HEK293 (cell line): Measurements from ENCODE around the gene COPS3.

ENCODE experiments used
- CTCF ChIP-seq: fragments of 450-650 bp; formaldehyde crosslinking; IDR thresholded peaks from 2 replicates; pipeline ENCODE4 v1.5.1; 2016; ENCODE audit warnings: missing biosample characterization, missing genetic modification characterization
- GLIS1 ChIP-seq: fragments of 450-650 bp; formaldehyde crosslinking; IDR thresholded peaks from 2 replicates; pipeline ENCODE4 v1.5.1; 2016; ENCODE audit warnings: missing biosample characterization, missing genetic modification characterization
- MZF1 ChIP-seq: fragments of 450-650 bp; formaldehyde crosslinking; IDR thresholded peaks from 2 replicates; pipeline ENCODE4 v1.5.1; 2017; ENCODE audit warnings: missing biosample characterization, missing genetic modification characterization, borderline replicate concordance
- PRDM10 ChIP-seq: fragments of 450-650 bp; formaldehyde crosslinking; IDR thresholded peaks from 2 replicates; pipeline ENCODE4 v1.5.1; 2016; ENCODE audit warnings: missing biosample characterization, missing genetic modification characterization
- ZNF184 ChIP-seq: fragments of 450-650 bp; IDR thresholded peaks from 2 replicates; pipeline ENCODE4 v1.5.1; 2018; ENCODE audit warnings: missing biosample characterization, mild to moderate bottlenecking, missing genetic modification characterization
- ZNF239 ChIP-seq: fragments of 450-650 bp; formaldehyde crosslinking; IDR thresholded peaks from 2 replicates; pipeline ENCODE4 v1.5.1; 2016; ENCODE audit warnings: missing biosample characterization, missing genetic modification characterization
- ZNF707 ChIP-seq: fragments of 450-650 bp; formaldehyde crosslinking; IDR thresholded peaks from 2 replicates; pipeline ENCODE4 v1.5.1; 2016; ENCODE audit warnings: missing biosample characterization, missing genetic modification characterization
- ZNF747 ChIP-seq: fragments of 450-650 bp; formaldehyde crosslinking; IDR thresholded peaks from 2 replicates; pipeline ENCODE4 v1.5.1; 2016; ENCODE audit warnings: missing biosample characterization, missing genetic modification characterization
- TF ChIP-seq, protein P1 (sequence below): fragments of 450-650 bp; formaldehyde crosslinking; conservative IDR thresholded peaks from 2 replicates; pipeline ENCODE4 v1.5.1; 2016; ENCODE audit warnings: low read depth, missing biosample characterization, missing genetic modification characterization
- TF ChIP-seq, protein P2 (sequence below): fragments of 450-650 bp; formaldehyde crosslinking; IDR thresholded peaks from 2 replicates; pipeline ENCODE4 v1.5.1; 2016; ENCODE audit warnings: missing biosample characterization, missing genetic modification characterization
- TF ChIP-seq, protein P3 (sequence below): fragments of 450-650 bp; IDR thresholded peaks from 2 replicates; pipeline ENCODE4 v1.5.1; 2018; ENCODE audit warnings: missing biosample characterization, missing genetic modification characterization
- TF ChIP-seq, protein P4 (sequence below): fragments of 450-650 bp; formaldehyde crosslinking; IDR thresholded peaks from 2 replicates; pipeline ENCODE4 v1.5.1; 2016; ENCODE audit warnings: missing biosample characterization, missing genetic modification characterization

- no peak for TF ChIP-seq CTCF (tag by site-specific recombination)
- TF ChIP-seq ZNF184 (tag by site-specific recombination): no peak
- no peak for TF ChIP-seq MZF1 (tag by site-specific recombination)
- no peak for TF ChIP-seq ZNF239 (tag by site-specific recombination)
- TF ChIP-seq, protein P1, sequence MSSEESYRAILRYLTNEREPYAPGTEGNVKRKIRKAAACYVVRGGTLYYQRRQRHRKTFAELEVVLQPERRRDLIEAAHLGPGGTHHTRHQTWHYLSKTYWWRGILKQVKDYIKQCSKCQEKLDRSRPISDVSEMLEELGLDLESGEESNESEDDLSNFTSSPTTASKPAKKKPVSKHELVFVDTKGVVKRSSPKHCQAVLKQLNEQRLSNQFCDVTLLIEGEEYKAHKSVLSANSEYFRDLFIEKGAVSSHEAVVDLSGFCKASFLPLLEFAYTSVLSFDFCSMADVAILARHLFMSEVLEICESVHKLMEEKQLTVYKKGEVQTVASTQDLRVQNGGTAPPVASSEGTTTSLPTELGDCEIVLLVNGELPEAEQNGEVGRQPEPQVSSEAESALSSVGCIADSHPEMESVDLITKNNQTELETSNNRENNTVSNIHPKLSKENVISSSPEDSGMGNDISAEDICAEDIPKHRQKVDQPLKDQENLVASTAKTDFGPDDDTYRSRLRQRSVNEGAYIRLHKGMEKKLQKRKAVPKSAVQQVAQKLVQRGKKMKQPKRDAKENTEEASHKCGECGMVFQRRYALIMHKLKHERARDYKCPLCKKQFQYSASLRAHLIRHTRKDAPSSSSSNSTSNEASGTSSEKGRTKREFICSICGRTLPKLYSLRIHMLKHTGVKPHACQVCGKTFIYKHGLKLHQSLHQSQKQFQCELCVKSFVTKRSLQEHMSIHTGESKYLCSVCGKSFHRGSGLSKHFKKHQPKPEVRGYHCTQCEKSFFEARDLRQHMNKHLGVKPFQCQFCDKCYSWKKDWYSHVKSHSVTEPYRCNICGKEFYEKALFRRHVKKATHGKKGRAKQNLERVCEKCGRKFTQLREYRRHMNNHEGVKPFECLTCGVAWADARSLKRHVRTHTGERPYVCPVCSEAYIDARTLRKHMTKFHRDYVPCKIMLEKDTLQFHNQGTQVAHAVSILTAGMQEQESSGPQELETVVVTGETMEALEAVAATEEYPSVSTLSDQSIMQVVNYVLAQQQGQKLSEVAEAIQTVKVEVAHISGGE: no peak
- TF ChIP-seq GLIS1 (tag by site-specific recombination): no peak
- TF ChIP-seq, protein P2, sequence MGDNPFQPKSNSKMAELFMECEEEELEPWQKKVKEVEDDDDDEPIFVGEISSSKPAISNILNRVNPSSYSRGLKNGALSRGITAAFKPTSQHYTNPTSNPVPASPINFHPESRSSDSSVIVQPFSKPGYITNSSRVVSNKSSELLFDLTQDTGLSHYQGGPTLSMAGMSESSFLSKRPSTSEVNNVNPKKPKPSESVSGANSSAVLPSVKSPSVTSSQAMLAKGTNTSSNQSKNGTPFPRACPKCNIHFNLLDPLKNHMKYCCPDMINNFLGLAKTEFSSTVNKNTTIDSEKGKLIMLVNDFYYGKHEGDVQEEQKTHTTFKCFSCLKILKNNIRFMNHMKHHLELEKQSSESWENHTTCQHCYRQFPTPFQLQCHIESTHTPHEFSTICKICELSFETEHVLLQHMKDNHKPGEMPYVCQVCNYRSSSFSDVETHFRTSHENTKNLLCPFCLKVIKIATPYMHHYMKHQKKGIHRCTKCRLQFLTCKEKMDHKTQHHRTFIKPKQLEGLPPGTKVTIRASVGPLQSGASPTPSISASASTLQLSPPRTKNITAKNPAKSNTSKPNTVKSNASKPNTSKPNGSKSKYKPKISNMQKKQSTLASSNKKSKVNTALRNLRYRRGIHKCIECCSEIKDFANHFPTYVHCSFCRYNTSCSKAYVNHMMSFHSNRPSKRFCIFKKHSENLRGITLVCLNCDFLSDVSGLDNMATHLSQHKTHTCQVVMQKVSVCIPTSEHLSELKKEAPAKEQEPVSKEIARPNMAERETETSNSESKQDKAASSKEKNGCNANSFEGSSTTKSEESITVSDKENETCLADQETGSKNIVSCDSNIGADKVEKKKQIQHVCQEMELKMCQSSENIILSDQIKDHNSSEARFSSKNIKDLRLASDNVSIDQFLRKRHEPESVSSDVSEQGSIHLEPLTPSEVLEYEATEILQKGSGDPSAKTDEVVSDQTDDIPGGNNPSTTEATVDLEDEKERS (tag by site-specific recombination): no peak
- TF ChIP-seq, protein P3, sequence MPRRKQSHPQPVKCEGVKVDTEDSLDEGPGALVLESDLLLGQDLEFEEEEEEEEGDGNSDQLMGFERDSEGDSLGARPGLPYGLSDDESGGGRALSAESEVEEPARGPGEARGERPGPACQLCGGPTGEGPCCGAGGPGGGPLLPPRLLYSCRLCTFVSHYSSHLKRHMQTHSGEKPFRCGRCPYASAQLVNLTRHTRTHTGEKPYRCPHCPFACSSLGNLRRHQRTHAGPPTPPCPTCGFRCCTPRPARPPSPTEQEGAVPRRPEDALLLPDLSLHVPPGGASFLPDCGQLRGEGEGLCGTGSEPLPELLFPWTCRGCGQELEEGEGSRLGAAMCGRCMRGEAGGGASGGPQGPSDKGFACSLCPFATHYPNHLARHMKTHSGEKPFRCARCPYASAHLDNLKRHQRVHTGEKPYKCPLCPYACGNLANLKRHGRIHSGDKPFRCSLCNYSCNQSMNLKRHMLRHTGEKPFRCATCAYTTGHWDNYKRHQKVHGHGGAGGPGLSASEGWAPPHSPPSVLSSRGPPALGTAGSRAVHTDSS (tag by site-specific recombination): no peak
- TF ChIP-seq PRDM10: no peak
- no peak for TF ChIP-seq ZNF707 (tag by site-specific recombination)
- no peak for TF ChIP-seq ZNF747
- TF ChIP-seq, protein P4, sequence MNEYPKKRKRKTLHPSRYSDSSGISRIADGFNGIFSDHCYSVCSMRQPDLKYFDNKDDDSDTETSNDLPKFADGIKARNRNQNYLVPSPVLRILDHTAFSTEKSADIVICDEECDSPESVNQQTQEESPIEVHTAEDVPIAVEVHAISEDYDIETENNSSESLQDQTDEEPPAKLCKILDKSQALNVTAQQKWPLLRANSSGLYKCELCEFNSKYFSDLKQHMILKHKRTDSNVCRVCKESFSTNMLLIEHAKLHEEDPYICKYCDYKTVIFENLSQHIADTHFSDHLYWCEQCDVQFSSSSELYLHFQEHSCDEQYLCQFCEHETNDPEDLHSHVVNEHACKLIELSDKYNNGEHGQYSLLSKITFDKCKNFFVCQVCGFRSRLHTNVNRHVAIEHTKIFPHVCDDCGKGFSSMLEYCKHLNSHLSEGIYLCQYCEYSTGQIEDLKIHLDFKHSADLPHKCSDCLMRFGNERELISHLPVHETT: no peak
Observed at GRCh38 chr17:17264430-17264829, 16.6 kb downstream of the COPS3 start.
